Measurements from ENCODE around the gene GRID2.

GRID2 gene

DNA sequence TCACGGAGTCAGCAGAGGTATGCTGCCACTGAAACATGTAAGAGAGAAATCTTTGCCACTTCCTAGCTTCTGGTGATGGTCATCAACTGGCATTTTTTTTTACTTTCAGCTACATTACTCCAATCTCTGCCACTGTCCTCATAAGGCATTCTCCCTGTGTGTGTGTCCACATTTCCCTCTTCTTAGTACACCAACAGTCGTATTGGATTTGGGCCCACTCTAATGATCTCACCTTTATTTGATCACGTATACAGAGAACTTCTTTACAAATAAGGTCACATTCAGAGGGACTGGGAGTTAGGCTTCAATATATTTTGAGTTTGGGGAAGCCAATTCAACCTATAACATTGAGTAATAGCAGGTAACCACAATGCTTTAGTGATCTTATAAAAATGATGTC lies 649.1 kb downstream of the GRID2 start:
- H3K36me3 ChIP-seq (ENCODE audit: control insufficient read depth, insufficient read depth, low read length), result no peaks in the 10 kb centered on the region
- H3K9ac ChIP-seq (ENCODE audit: low read length), result no peak overlapping the region
- no peaks in the 10 kb centered on the region for H3K27me3 ChIP-seq (ENCODE audit: control insufficient read depth, insufficient read depth, low read length)
- no peaks in the 10 kb centered on the region for H3K9me3 ChIP-seq (ENCODE audit: control insufficient read depth, insufficient read depth, low read depth, low read length)
- H3K4me3 ChIP-seq (ENCODE audit: low read depth, low read length), result no peak overlapping the region
- no peaks in the 10 kb centered on the region for H3K4me1 ChIP-seq (ENCODE audit: control insufficient read depth, insufficient read depth, low read length)
- no peak overlapping the region for H3K27ac ChIP-seq (ENCODE audit: low read depth, low read length)

DNA sequence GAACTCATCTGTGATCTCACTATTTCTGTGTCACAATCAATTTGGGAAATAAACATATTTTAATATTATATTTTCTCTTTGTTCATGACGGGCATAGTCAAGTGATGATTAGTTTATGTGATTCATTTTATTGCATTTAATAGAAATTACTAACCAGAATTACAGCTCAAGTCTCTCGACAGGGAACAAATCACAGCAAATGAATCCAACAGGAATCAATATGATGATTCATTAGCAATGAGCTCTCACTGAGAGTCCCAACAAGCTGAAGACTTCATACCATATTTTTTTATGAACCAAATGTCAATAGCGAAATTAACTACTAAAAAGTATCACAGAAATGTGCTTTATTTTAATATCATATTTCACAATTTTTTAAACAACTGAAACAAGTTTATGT lies 649.7 kb downstream of the GRID2 start:
- no peaks in the 10 kb centered on the region for H3K27me3 ChIP-seq (ENCODE audit: control insufficient read depth, insufficient read depth, low read length)
- H3K9ac ChIP-seq (ENCODE audit: low read length), result no peak overlapping the region
- H3K4me3 ChIP-seq (ENCODE audit: low read depth, low read length), result no peak overlapping the region
- H3K36me3 ChIP-seq (ENCODE audit: control insufficient read depth, insufficient read depth, low read length), result no peaks in the 10 kb centered on the region
- no peaks in the 10 kb centered on the region for H3K9me3 ChIP-seq (ENCODE audit: control insufficient read depth, insufficient read depth, low read depth, low read length)
- H3K4me1 ChIP-seq (ENCODE audit: control insufficient read depth, insufficient read depth, low read length), result no peaks in the 10 kb centered on the region
- H3K27ac ChIP-seq (ENCODE audit: low read depth, low read length), result no peak overlapping the region

DNA sequence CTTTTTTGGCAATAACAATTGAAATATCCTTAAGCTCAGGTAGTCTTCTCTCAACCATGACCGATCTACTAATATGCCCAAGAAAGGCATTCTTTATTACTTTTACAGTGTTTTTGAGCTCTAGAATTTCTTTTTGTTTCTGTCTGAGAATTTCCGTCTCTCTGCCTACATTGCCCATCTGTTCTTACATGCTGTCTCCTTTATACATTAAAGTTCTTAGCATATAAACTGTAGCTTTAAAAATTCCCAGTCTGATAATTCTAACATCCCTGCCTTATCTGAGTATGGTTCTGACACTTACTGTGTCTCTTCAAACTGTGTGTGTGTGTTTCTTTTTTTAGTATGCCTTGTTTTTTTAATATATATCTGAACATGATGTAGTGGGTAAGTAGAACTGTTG lies 658.1 kb downstream of the GRID2 start:
- Histone ChIP-seq H3K4me1 (ENCODE audit: control insufficient read depth, insufficient read depth, low read length) (no peaks in the 10 kb centered on the region), H3K36me3 (ENCODE audit: control insufficient read depth, insufficient read depth, low read length) (no peaks in the 10 kb centered on the region), H3K27ac (ENCODE audit: low read depth, low read length) (no peak overlapping the region), H3K27me3 (ENCODE audit: control insufficient read depth, insufficient read depth, low read length) (no peaks in the 10 kb centered on the region), H3K9me3 (ENCODE audit: control insufficient read depth, insufficient read depth, low read depth, low read length) (no peaks in the 10 kb centered on the region), H3K4me3 (ENCODE audit: low read depth, low read length) (no peak overlapping the region), H3K9ac (ENCODE audit: low read length) (no peak overlapping the region)

DNA sequence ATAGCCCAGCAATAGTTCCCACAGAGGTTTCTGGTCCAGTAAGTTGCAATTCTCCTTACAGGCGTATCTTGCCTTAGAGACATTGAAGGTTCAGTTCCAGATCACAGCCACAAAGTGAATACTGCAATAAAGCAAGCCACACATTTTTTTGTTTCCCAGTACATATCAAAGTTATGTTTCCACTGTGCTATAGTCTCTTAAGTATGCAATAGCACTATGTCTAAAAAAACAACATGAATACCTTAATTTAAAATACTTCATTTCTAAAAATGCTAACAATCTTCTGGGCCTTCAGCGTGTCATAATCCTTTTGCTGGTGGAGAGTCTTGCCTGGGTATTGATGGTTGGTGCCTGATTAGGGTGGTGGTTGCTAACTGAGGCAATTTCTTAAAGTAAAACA lies 659.1 kb downstream of the GRID2 start:
- Histone ChIP-seq H3K27me3 (ENCODE audit: control insufficient read depth, insufficient read depth, low read length) (no peaks in the 10 kb centered on the region), H3K9me3 (ENCODE audit: control insufficient read depth, insufficient read depth, low read depth, low read length) (no peaks in the 10 kb centered on the region), H3K36me3 (ENCODE audit: control insufficient read depth, insufficient read depth, low read length) (no peaks in the 10 kb centered on the region), H3K9ac (ENCODE audit: low read length) (no peak overlapping the region), H3K4me1 (ENCODE audit: control insufficient read depth, insufficient read depth, low read length) (no peaks in the 10 kb centered on the region), H3K27ac (ENCODE audit: low read depth, low read length) (no peak overlapping the region), H3K4me3 (ENCODE audit: low read depth, low read length) (no peak overlapping the region)

DNA sequence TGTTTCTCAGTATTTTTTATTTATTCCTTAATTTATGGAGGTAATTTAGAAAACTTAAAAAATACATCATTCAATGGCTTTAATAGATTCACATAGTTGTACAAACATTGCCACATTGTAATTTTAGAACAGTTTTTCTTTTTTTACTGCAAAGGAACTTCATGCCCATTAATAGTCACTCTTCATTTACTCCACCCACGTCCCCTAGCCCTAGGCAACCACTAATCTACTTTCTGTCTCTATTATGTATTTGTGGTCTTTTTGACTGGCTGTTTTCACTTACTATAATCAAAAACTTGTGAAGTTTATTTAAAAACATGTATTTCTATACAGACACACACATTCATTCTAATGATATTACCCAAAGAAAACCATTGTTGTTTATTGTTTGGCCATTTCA lies 664.8 kb downstream of the GRID2 start:
- no peaks in the 10 kb centered on the region for H3K36me3 ChIP-seq (ENCODE audit: control insufficient read depth, insufficient read depth, low read length)
- no peak overlapping the region for H3K27ac ChIP-seq (ENCODE audit: low read depth, low read length)
- H3K9ac ChIP-seq (ENCODE audit: low read length), result no peak overlapping the region
- no peaks in the 10 kb centered on the region for H3K9me3 ChIP-seq (ENCODE audit: control insufficient read depth, insufficient read depth, low read depth, low read length)
- H3K27me3 ChIP-seq (ENCODE audit: control insufficient read depth, insufficient read depth, low read length), result no peaks in the 10 kb centered on the region
- H3K4me1 ChIP-seq (ENCODE audit: control insufficient read depth, insufficient read depth, low read length), result no peaks in the 10 kb centered on the region
- H3K4me3 ChIP-seq (ENCODE audit: low read depth, low read length), result no peak overlapping the region

DNA sequence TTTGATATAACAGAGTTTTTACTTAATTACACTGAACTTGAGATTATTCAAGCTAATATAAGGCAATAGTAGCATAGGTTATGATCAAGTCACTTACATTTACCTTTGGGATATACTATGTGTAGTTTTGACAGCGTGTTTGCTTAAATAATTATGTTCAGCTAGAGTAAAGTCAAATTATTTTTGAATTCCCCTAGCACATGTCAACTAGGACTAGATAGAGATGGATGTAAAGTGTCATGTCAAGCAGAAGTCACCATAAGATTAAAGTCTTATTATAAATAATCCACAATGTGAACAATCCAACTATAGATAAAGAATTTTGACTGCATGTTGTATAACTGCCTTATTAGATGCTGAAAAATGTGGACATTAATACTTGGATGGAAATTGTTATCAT lies 665.2 kb downstream of the GRID2 start:
- Histone ChIP-seq H3K9me3 (ENCODE audit: control insufficient read depth, insufficient read depth, low read depth, low read length) (no peaks in the 10 kb centered on the region), H3K4me3 (ENCODE audit: low read depth, low read length) (no peak overlapping the region), H3K36me3 (ENCODE audit: control insufficient read depth, insufficient read depth, low read length) (no peaks in the 10 kb centered on the region), H3K27me3 (ENCODE audit: control insufficient read depth, insufficient read depth, low read length) (no peaks in the 10 kb centered on the region), H3K4me1 (ENCODE audit: control insufficient read depth, insufficient read depth, low read length) (no peaks in the 10 kb centered on the region), H3K27ac (ENCODE audit: low read depth, low read length) (no peak overlapping the region), H3K9ac (ENCODE audit: low read length) (no peak overlapping the region)

DNA sequence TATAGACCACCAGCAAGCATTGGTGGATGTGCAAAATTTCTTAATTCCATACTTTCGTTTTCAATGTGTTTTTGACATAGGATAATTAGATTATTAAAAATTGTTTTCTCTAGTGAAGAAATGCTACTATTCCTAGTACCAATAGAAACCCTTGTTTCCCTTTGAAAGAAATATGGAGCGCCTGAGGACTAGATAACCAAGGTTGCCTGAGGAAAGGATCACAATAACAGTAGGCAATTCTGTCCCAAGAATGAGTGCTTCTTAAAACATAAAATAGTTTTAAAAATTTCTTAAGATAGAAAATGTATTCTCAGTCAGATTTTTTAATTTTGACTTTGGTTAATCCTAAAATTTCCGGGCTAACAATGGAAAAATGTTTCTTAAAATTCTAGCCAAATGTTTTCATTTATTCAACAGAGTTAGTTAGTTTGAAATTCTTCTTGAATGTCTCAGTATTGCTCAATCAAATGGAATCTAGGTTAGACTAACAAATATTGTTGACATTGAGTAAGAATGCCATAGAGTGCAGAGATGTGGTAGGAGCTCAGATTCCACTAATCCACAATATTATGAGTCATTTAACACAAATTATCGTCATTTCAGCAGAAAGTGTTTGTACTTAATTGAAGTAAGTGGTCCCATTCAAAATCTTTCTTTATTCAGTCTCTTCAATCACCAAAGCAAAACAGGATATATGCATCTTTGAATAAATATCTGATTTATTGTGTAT lies 666.0 kb downstream of the GRID2 start:
- Histone ChIP-seq H3K27me3 (ENCODE audit: control insufficient read depth, insufficient read depth, low read length) (no peaks in the 10 kb centered on the region), H3K9me3 (ENCODE audit: control insufficient read depth, insufficient read depth, low read depth, low read length) (no peaks in the 10 kb centered on the region), H3K36me3 (ENCODE audit: control insufficient read depth, insufficient read depth, low read length) (no peaks in the 10 kb centered on the region), H3K4me1 (ENCODE audit: control insufficient read depth, insufficient read depth, low read length) (no peaks in the 10 kb centered on the region), H3K9ac (ENCODE audit: low read length) (no peak overlapping the region), H3K4me3 (ENCODE audit: low read depth, low read length) (no peak overlapping the region), H3K27ac (ENCODE audit: low read depth, low read length) (no peak overlapping the region)

DNA sequence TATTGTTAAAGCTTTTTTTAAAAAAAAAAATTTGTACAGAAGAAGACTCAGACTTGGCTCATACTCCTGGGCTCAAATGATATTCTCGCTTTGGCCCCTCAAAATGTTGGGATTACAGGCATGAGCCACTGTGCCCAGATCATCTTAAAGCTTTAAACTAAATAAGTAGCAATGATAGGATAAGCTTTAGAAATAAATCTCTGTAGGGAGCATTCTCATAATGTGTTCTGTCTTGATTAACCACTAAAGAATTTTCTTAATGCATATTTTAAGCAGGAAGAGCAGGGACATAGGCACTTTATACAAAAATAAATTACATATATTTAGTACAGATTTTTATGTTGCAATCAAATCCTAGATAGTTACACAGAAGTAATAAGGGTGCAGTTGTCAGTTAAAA lies 667.2 kb downstream of the GRID2 start:
- Histone ChIP-seq H3K4me3 (ENCODE audit: low read depth, low read length) (no peak overlapping the region), H3K27ac (ENCODE audit: low read depth, low read length) (no peak overlapping the region)

DNA sequence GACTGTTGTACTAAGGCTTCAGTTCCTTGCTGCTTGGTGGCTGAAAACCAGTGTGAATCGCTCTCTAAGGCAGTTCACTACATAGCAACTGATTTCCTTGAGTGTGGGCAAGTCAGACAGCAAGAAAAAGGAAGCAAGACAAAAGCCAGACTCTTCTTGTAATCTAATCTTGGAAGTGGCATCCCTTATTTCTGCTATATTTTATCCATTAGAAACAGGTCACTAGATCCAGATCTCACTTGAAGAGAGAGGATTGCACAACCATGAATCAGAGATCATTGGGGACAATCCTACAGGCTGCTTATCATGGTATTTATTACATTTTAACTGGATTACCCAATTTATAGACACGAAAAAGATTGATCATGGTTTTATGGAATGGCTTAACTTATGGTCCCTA lies 684.5 kb downstream of the GRID2 start:
- Histone ChIP-seq H3K36me3 (ENCODE audit: control insufficient read depth, insufficient read depth, low read length) (no peaks in the 10 kb centered on the region), H3K27ac (ENCODE audit: low read depth, low read length) (no peak overlapping the region), H3K9ac (ENCODE audit: low read length) (no peak overlapping the region), H3K27me3 (ENCODE audit: control insufficient read depth, insufficient read depth, low read length) (no peaks in the 10 kb centered on the region), H3K9me3 (ENCODE audit: control insufficient read depth, insufficient read depth, low read depth, low read length) (no peaks in the 10 kb centered on the region), H3K4me3 (ENCODE audit: low read depth, low read length) (no peak overlapping the region), H3K4me1 (ENCODE audit: control insufficient read depth, insufficient read depth, low read length) (no peaks in the 10 kb centered on the region)

More for the DNA sequence above, 667.2 kb downstream of the GRID2 start:
- H3K27me3 ChIP-seq (ENCODE audit: control insufficient read depth, insufficient read depth, low read length), result no peaks in the 10 kb centered on the region
- H3K36me3 ChIP-seq (ENCODE audit: control insufficient read depth, insufficient read depth, low read length), result no peaks in the 10 kb centered on the region
- H3K4me1 ChIP-seq (ENCODE audit: control insufficient read depth, insufficient read depth, low read length), result no peaks in the 10 kb centered on the region
- H3K9ac ChIP-seq (ENCODE audit: low read length), result no peak overlapping the region
- H3K9me3 ChIP-seq (ENCODE audit: control insufficient read depth, insufficient read depth, low read depth, low read length), result no peaks in the 10 kb centered on the region

DNA sequence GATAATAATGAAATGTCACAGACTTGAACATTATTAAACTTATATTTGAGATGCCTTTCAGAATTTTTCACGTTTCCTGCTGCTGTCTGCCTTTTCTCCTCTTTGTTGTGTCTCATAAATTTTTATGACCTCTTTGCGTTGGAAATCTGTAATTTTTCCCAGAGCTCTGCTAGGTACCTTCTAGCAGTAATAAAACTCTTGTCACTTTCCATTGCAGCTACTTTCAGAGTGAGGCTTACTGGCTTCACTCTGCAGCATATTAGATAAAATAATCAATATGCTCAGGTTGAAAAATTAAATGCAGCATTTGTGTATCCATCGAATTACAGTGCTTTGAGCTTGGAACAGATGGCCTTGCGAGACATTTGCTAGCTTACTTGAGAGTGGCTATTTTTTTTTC lies 689.0 kb downstream of the GRID2 start:
- no peaks in the 10 kb centered on the region for H3K4me1 ChIP-seq (ENCODE audit: control insufficient read depth, insufficient read depth, low read length)
- H3K27me3 ChIP-seq (ENCODE audit: control insufficient read depth, insufficient read depth, low read length), result no peaks in the 10 kb centered on the region
- H3K4me3 ChIP-seq (ENCODE audit: low read depth, low read length), result no peak overlapping the region
- H3K9ac ChIP-seq (ENCODE audit: low read length), result no peak overlapping the region
- H3K9me3 ChIP-seq (ENCODE audit: control insufficient read depth, insufficient read depth, low read depth, low read length), result no peaks in the 10 kb centered on the region
- no peak overlapping the region for H3K27ac ChIP-seq (ENCODE audit: low read depth, low read length)
- no peaks in the 10 kb centered on the region for H3K36me3 ChIP-seq (ENCODE audit: control insufficient read depth, insufficient read depth, low read length)

DNA sequence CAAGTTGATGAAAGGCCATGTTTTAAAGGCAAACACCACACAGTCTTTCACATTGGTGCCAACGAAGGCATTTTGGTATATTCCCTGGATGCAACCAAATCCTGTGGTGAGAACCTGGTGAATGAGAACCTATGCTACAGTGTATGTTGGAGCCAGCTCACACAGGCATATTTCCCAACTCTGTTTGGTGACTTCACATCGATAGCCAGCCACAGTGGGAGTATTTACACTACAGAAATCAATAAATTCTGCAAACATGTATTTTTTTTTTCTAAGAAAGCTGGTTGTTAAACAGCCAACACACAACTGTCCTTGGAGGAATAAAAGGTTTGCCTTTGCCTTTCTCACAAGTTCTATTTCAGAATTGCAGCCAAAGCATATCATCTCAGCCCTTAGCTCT lies 691.0 kb downstream of the GRID2 start:
- Histone ChIP-seq H3K27ac (ENCODE audit: low read depth, low read length) (no peak overlapping the region), H3K36me3 (ENCODE audit: control insufficient read depth, insufficient read depth, low read length) (no peaks in the 10 kb centered on the region), H3K4me1 (ENCODE audit: control insufficient read depth, insufficient read depth, low read length) (no peaks in the 10 kb centered on the region), H3K4me3 (ENCODE audit: low read depth, low read length) (no peak overlapping the region), H3K9ac (ENCODE audit: low read length) (no peak overlapping the region), H3K9me3 (ENCODE audit: control insufficient read depth, insufficient read depth, low read depth, low read length) (no peaks in the 10 kb centered on the region), H3K27me3 (ENCODE audit: control insufficient read depth, insufficient read depth, low read length) (no peaks in the 10 kb centered on the region)

DNA sequence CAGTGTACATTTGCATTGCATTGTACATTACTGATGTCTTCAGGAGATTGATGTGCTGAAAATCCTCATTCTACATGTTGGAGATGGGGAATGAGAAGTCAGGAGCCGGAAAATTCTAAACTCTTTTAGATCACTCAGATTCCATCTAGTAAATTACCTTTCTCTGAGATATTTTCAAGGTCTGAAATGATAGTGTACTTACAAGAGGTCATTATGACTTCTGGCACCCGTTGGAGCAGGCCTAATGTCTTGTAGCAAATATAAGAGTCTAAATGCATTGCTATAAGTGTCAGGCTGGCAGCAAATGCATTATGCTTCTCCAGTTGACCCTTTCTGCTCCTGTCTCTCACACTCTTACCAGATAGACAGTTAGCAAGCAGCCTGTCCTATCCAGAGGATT lies 692.8 kb downstream of the GRID2 start:
- no peaks in the 10 kb centered on the region for H3K27me3 ChIP-seq (ENCODE audit: control insufficient read depth, insufficient read depth, low read length)
- H3K36me3 ChIP-seq (ENCODE audit: control insufficient read depth, insufficient read depth, low read length), result no peaks in the 10 kb centered on the region
- no peaks in the 10 kb centered on the region for H3K4me1 ChIP-seq (ENCODE audit: control insufficient read depth, insufficient read depth, low read length)
- no peak overlapping the region for H3K27ac ChIP-seq (ENCODE audit: low read depth, low read length)
- H3K4me3 ChIP-seq (ENCODE audit: low read depth, low read length), result no peak overlapping the region
- H3K9ac ChIP-seq (ENCODE audit: low read length), result no peak overlapping the region
- no peaks in the 10 kb centered on the region for H3K9me3 ChIP-seq (ENCODE audit: control insufficient read depth, insufficient read depth, low read depth, low read length)
